ENCODE results near the gene NUDT22. TPM values are rescaled to one million over a fixed set of nuclear protein-coding genes. Genes with fewer than 3 reads are reported as not detected.

The NUDT22 gene
- polyA plus RNA-seq, 1 donor from 2014 or later: 47.3 TPM

GRCh38 chr11:64208796-64209562, 17.1 kb upstream of the NUDT22 start:
- H3K27ac ChIP-seq (ENCODE audit: low read length): no peak overlapping the region
- H3K9ac ChIP-seq (ENCODE audit: low read length): no peak overlapping the region
- H3K79me2 ChIP-seq (replicated peaks; ENCODE audit: insufficient read depth, low read length): no peaks in the 10 kb centered on the region
- no peaks in the 10 kb centered on the region for H3K27me3 ChIP-seq (ENCODE audit: insufficient read depth, low read depth, low read length)
- no peak overlapping the region for H3K4me3 ChIP-seq (ENCODE audit: low read length)
- TF ChIP-seq EZH2 (IDR thresholded peaks at IDR 0.05; ENCODE audit: borderline replicate concordance, insufficient read depth, low read length, poor library complexity, severe bottlenecking): no peak
- TF ChIP-seq POLR2AphosphoS5 (IDR thresholded peaks at IDR 0.05): no peak
- TF ChIP-seq RAD21 (conservative IDR thresholded peaks at IDR 0.05): no peak
- TF ChIP-seq, protein P1, sequence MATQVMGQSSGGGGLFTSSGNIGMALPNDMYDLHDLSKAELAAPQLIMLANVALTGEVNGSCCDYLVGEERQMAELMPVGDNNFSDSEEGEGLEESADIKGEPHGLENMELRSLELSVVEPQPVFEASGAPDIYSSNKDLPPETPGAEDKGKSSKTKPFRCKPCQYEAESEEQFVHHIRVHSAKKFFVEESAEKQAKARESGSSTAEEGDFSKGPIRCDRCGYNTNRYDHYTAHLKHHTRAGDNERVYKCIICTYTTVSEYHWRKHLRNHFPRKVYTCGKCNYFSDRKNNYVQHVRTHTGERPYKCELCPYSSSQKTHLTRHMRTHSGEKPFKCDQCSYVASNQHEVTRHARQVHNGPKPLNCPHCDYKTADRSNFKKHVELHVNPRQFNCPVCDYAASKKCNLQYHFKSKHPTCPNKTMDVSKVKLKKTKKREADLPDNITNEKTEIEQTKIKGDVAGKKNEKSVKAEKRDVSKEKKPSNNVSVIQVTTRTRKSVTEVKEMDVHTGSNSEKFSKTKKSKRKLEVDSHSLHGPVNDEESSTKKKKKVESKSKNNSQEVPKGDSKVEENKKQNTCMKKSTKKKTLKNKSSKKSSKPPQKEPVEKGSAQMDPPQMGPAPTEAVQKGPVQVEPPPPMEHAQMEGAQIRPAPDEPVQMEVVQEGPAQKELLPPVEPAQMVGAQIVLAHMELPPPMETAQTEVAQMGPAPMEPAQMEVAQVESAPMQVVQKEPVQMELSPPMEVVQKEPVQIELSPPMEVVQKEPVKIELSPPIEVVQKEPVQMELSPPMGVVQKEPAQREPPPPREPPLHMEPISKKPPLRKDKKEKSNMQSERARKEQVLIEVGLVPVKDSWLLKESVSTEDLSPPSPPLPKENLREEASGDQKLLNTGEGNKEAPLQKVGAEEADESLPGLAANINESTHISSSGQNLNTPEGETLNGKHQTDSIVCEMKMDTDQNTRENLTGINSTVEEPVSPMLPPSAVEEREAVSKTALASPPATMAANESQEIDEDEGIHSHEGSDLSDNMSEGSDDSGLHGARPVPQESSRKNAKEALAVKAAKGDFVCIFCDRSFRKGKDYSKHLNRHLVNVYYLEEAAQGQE (IDR thresholded peaks at IDR 0.05; ENCODE audit: borderline replicate concordance): no peak
- TF ChIP-seq, protein P2, sequence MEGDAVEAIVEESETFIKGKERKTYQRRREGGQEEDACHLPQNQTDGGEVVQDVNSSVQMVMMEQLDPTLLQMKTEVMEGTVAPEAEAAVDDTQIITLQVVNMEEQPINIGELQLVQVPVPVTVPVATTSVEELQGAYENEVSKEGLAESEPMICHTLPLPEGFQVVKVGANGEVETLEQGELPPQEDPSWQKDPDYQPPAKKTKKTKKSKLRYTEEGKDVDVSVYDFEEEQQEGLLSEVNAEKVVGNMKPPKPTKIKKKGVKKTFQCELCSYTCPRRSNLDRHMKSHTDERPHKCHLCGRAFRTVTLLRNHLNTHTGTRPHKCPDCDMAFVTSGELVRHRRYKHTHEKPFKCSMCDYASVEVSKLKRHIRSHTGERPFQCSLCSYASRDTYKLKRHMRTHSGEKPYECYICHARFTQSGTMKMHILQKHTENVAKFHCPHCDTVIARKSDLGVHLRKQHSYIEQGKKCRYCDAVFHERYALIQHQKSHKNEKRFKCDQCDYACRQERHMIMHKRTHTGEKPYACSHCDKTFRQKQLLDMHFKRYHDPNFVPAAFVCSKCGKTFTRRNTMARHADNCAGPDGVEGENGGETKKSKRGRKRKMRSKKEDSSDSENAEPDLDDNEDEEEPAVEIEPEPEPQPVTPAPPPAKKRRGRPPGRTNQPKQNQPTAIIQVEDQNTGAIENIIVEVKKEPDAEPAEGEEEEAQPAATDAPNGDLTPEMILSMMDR (IDR thresholded peaks at IDR 0.05; ENCODE audit: poor library complexity, severe bottlenecking): no peak
- TF ChIP-seq SMC3 (conservative IDR thresholded peaks at IDR 0.05; ENCODE audit: poor library complexity): no peak
- TF ChIP-seq EP300 (conservative IDR thresholded peaks at IDR 0.05; ENCODE audit: poor library complexity, severe bottlenecking): no peak
- TF ChIP-seq MXI1 (conservative IDR thresholded peaks at IDR 0.05; ENCODE audit: poor library complexity, severe bottlenecking): no peak
- TF ChIP-seq TAF1 (IDR thresholded peaks at IDR 0.05; ENCODE audit: low read depth): no peak
- H3K9me2 ChIP-seq (ENCODE audit: insufficient read depth, low read length): no peaks in the 10 kb centered on the region
- no peaks in the 10 kb centered on the region for H3K9me3 ChIP-seq (ENCODE audit: low read length)
- no peaks in the 10 kb centered on the region for H3F3A ChIP-seq (ENCODE audit: insufficient read depth, low read length, poor library complexity, severe bottlenecking)
- no peaks in the 10 kb centered on the region for H4K20me1 ChIP-seq (ENCODE audit: insufficient read depth)
- no peak overlapping the region for H3K4me2 ChIP-seq (ENCODE audit: low read length)
- peaks cover 6% of the 10 kb centered on the region for H3K36me3 ChIP-seq (ENCODE audit: insufficient read depth, low read length)
- no peak overlapping the region for H2AFZ ChIP-seq (ENCODE audit: low read depth, low read length)

- H2AFZ ChIP-seq (ENCODE audit: low read depth, low read length): no peak overlapping the region
- H3K9ac ChIP-seq (ENCODE audit: low read length): no peak overlapping the region
- H3K27me3 ChIP-seq (ENCODE audit: insufficient read depth, low read depth, low read length): no peaks in the 10 kb centered on the region
- no peak overlapping the region for H3K4me3 ChIP-seq (ENCODE audit: low read length)
- H3K9me3 ChIP-seq (ENCODE audit: low read length): no peaks in the 10 kb centered on the region
- no peaks in the 10 kb centered on the region for H3K79me2 ChIP-seq (replicated peaks; ENCODE audit: insufficient read depth, low read length)
- H3K36me3 ChIP-seq (ENCODE audit: insufficient read depth, low read length): peaks cover 2% of the 10 kb centered on the region
- no peaks in the 10 kb centered on the region for H4K20me1 ChIP-seq (ENCODE audit: insufficient read depth)
- H3K9me2 ChIP-seq (ENCODE audit: insufficient read depth, low read length): no peaks in the 10 kb centered on the region
- no peak overlapping the region for H3K4me2 ChIP-seq (ENCODE audit: low read length)
- TF ChIP-seq EZH2 (IDR thresholded peaks at IDR 0.05; ENCODE audit: borderline replicate concordance, insufficient read depth, low read length, poor library complexity, severe bottlenecking) (no peak), EP300 (conservative IDR thresholded peaks at IDR 0.05; ENCODE audit: poor library complexity, severe bottlenecking) (no peak)
- TF ChIP-seq, protein P2 (IDR thresholded peaks at IDR 0.05; ENCODE audit: poor library complexity, severe bottlenecking): no peak
- no peak overlapping the region for H3K27ac ChIP-seq (ENCODE audit: low read length)
- H3F3A ChIP-seq (ENCODE audit: insufficient read depth, low read length, poor library complexity, severe bottlenecking): no peaks in the 10 kb centered on the region
Measured at GRCh38 chr11:64209563-64209843, 16.6 kb upstream of the NUDT22 start.

Measured in neural cell (in vitro differentiated cells).